Thyroid gland (tissue), 4 donors: ENCODE data around the gene HEPHL1.
"Not testable (repeated sequence)": the region's sequence is repeated elsewhere in the genome, so short reads cannot be mapped to it uniquely, and the experiment has no call there.

ENCODE experiments used
- POLR2A ChIP-seq, 2 donors: fragments of 450-650 bp; IDR thresholded peaks; one replicate each; pipeline ENCODE4 v1.6.1; 2017; ENCODE audit warnings: antibody characterized with exemption in 2 of 2, mild to moderate bottlenecking in 2 of 2, moderate library complexity in 1 of 2
- TF ChIP-seq, protein P1 (sequence below), 6 experiments: fragments of 200-600 bp in 3 of 6; fragments of 450-650 bp in 3 of 6; sonication (generic) in 3 of 6; IDR thresholded peaks; one replicate each; pipeline ENCODE4 v1.5.1; 2016 to 2019; ENCODE audit warnings: antibody characterized with exemption in 6 of 6, mild to moderate bottlenecking in 2 of 6, inconsistent platforms in 1 of 6, moderate library complexity in 1 of 6

DNA sequence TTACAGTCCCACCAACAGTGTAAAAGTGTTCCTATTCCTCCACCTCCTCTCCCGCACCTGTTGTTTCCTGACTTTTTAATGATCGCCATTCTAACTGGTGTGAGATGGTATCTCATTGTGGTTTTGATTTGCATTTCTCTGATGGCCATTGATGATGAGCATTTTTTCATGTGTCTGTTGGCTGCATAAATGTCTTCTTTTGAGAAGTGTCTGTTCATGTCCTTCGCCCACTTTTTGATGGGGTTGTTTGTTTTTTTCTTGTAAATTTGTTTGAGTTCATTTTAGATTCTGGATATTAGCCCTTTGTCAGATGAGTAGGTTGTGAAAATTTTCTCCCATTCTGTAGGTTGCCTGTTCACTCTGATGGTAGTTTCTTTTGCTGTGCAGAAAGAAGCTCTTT is 136.2 kb downstream of the HEPHL1 start:
- TF ChIP-seq, protein P1, sequence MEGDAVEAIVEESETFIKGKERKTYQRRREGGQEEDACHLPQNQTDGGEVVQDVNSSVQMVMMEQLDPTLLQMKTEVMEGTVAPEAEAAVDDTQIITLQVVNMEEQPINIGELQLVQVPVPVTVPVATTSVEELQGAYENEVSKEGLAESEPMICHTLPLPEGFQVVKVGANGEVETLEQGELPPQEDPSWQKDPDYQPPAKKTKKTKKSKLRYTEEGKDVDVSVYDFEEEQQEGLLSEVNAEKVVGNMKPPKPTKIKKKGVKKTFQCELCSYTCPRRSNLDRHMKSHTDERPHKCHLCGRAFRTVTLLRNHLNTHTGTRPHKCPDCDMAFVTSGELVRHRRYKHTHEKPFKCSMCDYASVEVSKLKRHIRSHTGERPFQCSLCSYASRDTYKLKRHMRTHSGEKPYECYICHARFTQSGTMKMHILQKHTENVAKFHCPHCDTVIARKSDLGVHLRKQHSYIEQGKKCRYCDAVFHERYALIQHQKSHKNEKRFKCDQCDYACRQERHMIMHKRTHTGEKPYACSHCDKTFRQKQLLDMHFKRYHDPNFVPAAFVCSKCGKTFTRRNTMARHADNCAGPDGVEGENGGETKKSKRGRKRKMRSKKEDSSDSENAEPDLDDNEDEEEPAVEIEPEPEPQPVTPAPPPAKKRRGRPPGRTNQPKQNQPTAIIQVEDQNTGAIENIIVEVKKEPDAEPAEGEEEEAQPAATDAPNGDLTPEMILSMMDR (IDR thresholded peaks at IDR 0.05): not testable (repeated sequence)
- not testable (repeated sequence) for TF ChIP-seq POLR2A (IDR thresholded peaks at IDR 0.05)
